Endometrial microvascular endothelial cells (primary cell): ENCODE results near the gene ADGRD1. TPM values are rescaled to one million over a fixed set of nuclear protein-coding genes. Genes with fewer than 3 reads are reported as not detected.

Source experiments
- in situ Hi-C: cut with HindIII; loops from 2 replicates; pipeline ENCODE4 v1.10.0; 2017; ENCODE audit warnings: low sequenced_read_pairs, low pct_unique_long_range_greater_than_20kb; ENCODE audit errors: inconsistent ontology term
- total RNA-seq: library from RNA; depleted of rRNA; stranded (reverse); fragments of >200 nt; gene quantifications from one replicate; pipeline ENCODE4 v1.2.3, GENCODE V29; 2015; ENCODE audit errors: inconsistent ontology term

ADGRD1 gene
- total RNA-seq, 1 donor from 2014 or later = not detected

GRCh38 chr12:131090274-131091210 is 136.8 kb downstream of the ADGRD1 start:
- in situ Hi-C loops = no loop called here

DNA sequence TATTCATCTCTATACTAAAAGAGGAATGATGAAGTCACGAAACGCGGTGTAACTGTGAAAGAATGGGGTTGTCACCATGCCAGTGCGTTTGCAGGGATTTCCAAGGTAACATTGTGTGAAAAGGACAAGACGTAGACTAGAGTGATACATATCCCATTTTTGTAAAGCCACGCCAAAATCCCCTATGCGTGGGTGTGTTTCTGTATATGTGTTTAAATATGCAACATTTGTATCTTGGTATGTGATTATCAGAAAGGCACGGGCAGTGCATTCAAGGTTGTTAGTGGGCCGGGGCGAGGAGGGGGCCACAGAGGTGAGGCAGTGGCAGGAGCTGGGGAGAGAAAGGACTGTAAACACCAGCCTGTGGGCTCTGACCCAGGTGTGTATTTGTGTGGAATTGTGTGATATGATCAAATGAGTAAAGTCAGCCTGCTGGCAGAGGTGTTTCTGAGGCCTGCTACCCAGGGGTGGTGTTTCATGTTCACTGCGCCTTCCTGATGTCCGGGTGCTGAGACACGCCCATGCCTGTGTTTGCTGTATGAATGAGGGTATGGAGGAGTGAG is 137.8 kb downstream of the ADGRD1 start:
- in situ Hi-C loops = no loop called here

GRCh38 chr12:131091976-131092691 is 138.4 kb downstream of the ADGRD1 start:
- in situ Hi-C loops = no loop called here

DNA sequence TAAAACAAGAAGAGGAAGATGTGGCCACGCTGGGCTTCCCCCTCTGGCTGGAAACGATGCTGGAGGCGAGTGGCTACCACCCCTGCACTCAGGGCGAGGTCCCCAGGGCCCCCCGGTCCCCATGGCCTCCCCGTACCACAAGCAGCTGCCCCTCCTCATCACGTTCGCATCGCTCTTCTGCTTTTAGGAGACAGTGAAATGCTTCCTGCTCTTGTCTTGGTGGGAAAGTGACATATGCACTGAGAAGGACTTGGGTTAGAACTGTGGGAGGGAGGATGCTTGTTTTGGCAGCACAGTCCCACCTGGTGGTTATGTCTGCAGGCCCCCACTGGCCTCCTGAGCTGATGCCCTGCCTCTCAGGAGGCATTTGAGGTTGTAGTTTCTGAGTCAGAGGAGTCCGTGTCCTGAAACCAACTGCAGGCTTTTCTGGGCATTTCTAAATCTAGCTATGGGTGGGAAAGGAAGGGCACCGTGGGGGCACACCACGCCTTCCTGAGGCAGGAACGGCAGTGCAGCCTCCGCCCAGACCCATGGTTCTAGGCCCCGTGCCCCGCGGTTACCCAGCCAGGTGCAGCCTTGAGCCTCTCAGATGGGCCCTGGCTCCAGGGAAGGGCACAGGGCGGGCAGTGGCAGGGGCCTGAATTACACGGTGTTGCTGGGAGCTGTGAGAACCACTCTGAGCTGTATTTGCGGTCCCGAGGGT is 139.3 kb downstream of the ADGRD1 start:
- in situ Hi-C loops = no loop called here

- in situ Hi-C loops = no loop called here
Observed at GRCh38 chr12:131093604-131093955, 139.9 kb downstream of the ADGRD1 start.

DNA sequence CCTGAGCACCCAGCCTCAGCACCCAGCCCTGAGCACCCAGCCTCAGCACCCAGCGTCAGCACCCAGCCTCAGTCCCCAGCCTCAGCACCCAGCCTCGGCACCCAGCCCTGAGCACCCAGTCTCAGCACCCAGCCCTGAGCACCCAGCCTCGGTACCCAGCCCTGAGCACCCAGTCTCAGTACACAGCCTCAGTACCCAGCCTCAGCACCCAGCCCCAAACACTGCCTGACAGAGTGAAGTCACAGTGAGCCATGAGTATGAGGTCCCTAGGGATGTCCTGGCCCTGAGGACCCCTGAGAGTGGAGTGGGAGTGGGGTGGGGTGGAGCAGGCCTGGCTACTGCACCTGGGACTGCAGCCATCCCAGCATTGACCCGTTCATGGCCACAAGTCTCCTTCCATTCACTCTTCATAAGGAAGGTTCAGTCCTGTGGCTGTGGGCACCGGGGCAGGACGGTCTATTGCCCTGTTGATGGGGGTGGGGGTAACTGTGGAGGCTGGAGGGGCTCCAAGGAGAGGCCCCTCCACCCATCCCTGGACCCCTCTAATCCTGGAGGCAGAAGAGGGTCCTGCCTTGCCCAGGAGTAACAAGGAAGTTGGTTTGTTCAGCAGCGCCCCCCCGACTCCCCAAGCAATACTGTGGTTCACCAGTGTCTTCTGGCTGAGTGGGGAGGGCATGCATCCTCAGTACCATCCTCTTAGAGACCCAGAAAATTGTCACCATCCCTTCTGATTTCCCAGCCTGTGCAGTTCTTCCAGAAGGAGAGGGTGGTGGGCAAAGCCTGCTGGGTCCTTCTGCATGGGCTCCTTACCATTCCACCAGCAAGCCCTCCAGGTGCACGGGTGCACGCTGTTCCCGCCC is 140.5 kb downstream of the ADGRD1 start:
- in situ Hi-C loops = no loop called here

GRCh38 chr12:131094831-131095805 is 141.4 kb downstream of the ADGRD1 start:
- in situ Hi-C loops = no loop called here

DNA sequence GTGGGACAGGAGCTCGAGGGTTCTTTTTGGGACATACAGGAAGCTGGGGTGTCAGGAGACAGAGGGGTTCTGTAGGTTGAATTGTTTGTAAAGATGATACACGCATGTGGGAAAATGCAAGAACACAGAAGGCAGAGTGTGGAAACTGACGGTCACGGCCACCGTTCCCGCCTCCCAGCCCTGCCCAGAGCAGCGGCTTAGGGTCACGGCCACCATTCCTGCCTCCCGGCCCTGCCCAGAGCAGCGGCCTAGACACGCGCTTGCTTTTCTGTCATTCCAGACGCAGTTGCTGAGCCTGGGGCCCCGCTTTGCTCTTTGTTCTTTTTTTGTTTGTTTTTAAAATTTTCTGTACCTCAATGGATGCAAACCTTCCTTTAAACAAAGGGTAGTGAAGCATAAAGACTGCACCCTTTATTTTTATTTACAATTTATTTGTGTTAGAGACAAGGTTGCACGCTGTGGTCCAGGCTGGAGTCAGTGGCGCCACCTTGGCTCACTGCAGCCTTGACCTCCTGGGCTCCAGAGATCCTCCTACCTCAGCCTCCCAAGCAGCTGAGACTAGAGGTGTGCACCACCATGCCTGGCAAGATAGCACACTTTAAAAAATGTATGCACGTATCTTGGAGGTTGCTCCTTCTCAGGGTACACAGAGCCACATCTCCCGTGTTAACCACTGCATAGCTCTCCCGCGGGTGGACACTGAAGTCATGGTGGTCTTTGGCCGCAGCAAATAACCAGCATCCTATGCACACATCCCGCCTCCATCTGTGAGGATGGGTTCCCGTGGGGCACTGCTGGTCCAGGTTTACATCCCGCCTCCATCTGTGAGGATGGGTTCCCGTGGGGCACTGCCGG is 142.3 kb downstream of the ADGRD1 start:
- in situ Hi-C loops = no loop called here

DNA sequence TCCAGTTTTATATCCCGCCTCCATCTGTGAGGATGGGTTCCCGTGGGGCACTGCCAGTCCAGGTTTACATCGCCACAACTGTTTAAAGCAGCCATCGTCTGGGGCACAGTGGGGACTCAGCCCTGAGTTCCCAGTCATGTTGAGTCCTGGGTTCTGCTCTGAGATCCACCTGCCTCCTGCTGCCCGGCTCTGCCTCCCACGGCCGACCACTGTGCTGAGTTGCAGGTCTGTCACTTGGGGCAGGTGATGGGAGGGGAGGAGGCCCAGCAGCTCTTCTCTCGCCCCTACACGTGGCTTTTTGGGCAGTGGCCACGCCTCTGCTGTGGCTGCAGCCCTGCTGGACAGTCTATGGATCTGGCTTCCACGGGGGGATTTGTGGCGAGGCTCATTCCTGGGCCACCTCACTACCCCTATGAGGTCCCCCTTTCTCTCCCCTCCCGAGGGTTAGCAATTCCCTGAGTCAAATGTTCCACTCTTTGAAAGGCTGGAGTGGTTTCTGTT is 143.0 kb downstream of the ADGRD1 start:
- in situ Hi-C loops = no loop called here

- in situ Hi-C loops = no loop called here
Observed at GRCh38 chr12:131097202-131098177, 143.8 kb downstream of the ADGRD1 start.

DNA sequence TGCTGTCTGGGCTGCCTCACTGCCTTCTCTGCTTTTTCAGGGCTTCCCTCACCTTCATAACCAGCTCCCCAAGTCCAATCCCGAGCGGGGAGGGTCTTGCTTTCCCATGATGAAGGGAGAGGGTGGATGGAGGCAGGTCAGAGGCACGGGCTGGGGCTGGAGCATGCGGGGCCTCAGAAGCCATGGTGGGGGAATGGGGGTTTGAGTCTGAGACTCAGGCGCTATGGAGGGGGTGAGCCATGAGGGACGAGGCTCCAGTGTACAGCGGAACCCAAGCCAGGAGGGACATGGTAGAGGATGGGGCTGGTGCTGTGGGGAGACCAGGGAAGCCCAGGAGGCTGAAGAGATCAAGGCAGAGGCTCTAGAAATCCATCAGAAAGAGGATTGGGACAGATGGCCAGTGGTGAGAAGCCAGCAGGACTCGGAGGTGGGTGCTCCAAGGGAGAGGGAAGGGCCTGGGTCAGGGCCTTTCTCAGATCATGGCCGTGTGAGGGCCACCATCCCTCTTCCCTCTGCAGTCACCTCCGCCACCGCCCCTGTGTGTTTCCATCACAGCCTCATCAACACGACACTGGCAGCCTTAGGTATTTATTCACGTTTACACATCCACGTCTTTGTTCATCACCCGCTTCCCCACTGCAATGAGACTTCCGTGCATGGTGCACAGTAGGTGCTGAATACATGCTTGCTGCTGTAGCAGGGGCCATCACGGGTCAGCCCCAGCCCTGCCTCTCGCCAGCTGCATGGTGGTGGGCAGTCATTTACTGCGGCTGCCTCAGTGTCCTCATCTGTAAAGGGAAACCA is 144.7 kb downstream of the ADGRD1 start:
- in situ Hi-C loops = no loop called here

- in situ Hi-C loops = no loop called here
Observed at GRCh38 chr12:131100031-131100674, 146.4 kb downstream of the ADGRD1 start.

DNA sequence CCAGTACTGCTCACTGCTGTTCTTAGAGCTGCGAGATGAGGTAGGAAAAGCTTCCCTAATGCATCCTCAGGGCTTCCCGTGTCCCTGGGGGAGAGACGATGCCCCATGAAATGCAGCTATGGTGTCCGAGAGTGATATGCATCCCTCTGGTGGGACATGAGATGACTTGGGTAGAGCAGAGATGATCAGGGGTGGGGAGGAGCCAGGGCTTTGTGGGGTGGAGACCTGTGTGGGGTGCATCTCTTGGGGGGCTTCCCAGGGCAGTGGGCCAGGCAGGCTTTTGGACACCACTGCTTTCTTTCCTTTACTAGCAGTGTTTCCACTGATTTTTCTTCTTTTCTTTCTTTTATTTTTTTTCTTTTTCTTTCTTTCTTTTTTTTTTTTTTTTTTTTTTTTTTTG is 147.3 kb downstream of the ADGRD1 start:
- in situ Hi-C loops = no loop called here
